GM12872 (cell line): ENCODE results near the gene ADAMTS14.

Source experiments
- TF ChIP-seq, protein P1 (sequence below): IDR thresholded peaks from 3 replicates; pipeline ENCODE4 v1.5.1; 2011; ENCODE audit warnings: low read depth, mild to moderate bottlenecking, low read length, moderate library complexity; ENCODE audit not compliant: insufficient read depth

Gene ADAMTS14

DNA sequence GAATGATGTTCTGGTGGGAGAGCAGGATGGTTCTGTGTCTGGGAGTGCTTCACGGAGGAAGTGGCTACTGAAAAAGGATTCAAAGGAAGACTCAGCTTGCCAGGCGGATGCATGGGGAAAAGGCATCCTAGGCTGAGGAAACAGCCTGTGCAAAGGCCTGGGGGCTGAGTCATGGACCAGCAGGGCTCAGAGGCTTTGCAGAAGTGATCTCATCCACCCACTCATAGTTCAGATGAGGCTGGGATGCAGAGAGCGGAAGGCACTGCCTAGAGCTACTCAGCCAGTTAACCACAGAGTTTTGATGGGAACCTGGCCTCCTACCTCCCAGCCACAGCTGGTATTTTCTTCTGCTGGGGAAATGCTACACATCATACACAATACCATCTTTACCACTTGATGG, 15.8 kb upstream of the ADAMTS14 start:
- TF ChIP-seq, protein P1, sequence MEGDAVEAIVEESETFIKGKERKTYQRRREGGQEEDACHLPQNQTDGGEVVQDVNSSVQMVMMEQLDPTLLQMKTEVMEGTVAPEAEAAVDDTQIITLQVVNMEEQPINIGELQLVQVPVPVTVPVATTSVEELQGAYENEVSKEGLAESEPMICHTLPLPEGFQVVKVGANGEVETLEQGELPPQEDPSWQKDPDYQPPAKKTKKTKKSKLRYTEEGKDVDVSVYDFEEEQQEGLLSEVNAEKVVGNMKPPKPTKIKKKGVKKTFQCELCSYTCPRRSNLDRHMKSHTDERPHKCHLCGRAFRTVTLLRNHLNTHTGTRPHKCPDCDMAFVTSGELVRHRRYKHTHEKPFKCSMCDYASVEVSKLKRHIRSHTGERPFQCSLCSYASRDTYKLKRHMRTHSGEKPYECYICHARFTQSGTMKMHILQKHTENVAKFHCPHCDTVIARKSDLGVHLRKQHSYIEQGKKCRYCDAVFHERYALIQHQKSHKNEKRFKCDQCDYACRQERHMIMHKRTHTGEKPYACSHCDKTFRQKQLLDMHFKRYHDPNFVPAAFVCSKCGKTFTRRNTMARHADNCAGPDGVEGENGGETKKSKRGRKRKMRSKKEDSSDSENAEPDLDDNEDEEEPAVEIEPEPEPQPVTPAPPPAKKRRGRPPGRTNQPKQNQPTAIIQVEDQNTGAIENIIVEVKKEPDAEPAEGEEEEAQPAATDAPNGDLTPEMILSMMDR: no peak

DNA sequence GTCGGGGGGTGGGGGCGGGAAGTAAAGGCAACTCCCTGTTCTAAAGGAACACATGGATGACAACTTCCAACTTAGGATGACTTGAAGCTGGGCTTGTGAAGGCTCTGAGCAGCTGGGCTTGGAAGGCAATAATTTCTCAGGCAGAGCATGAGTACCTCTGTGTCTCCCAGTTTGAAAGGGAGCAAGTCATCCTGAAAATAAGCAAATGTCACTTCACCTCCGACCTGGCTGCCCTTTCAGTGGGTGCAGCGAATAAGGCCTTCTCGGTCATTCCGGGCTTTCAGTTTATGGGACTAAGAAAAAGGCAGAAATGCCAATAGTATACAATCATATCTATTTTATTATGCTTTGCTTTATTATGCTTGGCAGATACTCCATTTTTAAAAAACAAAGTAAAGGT, 15.3 kb upstream of the ADAMTS14 start:
- TF ChIP-seq, protein P1: no peak

DNA sequence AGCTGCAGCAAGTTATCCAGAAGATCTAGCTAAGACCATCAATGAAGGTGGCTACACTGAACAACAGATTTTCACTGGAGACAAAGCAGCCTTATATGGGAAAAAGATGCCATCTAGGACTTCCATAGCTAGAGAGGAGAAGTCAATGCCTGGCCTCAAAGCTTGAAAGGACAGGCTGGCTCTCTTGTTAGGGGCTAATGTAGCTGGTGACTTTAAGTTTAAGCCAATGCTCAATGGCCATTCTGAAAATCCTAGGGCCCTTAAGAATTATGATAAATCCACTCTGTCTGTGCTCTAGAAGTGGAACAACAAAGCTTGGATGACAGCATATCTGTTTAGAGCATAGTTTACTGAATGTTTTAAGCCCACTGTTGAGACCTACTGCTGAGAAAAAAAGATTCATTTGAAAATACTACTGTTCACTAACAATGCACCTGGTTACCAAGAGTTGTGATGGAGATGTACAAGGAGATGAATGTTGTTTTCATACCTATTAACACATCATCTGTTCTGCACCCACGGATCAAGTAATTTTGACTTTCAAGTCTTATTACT, 13.6 kb upstream of the ADAMTS14 start:
- TF ChIP-seq, protein P1: no peak

DNA sequence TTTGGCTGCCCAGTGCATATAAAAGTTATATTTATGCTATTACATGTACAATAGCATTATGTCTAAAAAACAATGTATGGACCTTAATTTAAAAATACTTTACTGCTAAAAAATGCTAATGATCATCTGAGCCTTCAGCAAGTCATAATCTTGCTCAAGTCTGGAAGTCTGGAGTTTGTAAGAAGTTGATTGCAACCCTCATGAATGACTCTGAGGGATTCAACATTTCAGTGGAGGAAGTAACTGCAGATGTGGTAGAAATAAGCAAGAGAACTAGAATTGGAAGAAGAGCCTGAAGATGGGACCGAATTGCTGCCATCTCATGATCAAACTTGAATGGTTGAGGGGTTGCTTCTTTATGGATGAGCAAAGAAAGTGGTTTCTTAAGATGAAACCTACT, 13.0 kb upstream of the ADAMTS14 start:
- TF ChIP-seq, protein P1: no peak

DNA sequence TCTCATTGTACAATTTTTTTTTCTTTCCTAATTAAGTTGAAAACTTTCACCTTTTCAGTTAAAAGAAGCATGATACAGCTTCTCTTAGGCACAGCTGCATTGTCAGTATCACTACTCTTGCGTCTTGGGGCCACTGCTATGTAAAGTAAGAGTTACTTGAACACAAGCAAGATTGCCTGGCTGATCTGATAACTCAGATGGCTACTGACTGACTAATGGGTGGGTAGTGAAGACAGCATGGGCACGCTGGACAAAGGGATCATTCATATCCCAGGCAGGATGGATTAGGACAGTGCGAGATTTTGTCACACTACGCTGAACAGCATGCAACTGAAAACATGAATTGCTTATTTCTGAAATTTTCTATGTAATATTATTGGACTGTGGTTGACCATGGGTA, 11.6 kb upstream of the ADAMTS14 start:
- TF ChIP-seq, protein P1: no peak

DNA sequence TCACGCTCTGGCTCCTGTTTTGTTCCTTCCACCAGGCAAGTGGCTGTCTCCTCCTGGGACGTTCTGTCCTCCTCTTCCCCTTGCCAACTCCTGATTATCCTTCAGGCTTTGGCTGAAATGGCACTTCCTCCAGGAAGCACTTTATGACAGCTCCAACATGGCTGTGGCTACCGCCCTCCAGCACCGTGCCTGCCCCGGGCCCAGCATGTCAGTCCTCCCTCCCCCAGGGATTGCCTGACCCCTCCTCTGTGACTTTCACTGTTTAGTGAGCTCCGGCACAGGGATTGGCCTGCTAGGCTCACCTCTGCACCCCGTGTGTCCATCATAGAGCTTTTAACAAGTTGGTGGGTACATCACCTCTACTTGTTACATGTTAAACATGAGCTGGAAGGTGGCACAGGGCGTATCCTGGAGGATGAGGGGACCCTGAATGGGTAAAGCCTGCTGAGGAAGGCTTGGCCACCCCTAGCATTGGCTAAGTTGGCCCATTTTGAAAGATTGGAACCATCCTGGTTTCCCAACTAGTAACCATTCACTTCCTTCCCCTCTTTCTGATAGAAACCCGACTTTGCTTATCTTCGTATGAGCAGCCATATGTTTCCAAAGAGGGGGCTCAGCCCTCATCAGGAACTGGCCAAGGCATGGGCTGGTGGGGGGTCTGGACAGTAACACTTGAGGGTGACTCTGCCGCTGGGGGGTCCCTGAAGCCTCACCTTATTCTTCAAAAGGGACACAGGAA, 10.5 kb upstream of the ADAMTS14 start:
- TF ChIP-seq, protein P1: no peak

DNA sequence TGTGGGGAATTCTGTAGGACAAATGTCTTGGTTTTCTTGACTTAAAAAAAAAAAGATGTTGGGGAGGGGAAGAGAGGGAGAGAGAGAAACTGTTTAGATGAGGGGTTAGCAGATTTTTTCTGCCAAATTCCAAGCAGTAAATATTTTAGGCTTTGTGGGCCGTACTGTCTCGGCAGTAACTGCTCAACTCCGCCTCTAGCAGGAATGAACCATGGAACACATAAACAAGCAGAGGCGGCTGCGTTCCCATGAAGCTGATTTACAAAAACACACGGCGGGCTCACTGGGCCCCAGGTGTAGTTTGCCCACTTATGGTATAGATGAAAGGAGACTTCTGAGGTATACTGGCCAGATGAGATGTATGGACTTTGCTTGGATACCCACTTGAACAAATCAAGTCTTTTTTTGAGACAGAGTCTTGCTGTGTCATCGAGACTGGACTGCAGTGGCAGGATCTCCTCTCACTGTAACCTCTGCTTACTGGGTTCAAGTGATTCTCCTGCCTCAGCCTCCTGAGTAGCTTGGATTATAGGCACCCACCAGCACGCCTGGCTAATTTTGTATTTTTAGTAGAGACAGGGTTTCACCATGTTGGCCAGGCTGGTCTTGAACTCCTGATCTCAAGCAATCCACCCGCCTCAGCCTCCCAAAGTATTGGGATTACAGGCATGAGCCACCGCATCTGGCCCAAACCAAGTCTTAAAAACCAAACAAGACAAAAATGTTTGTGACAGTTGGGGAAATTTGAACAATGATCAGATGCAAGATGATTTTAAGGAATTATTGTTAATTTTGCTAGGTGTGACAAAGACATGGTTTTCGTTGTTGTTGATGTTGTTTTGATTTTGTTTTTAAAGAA, 9.7 kb upstream of the ADAMTS14 start:
- TF ChIP-seq, protein P1: no peak
